ENCODE results near the gene L3HYPDH. TPM values are rescaled to one million over a fixed set of nuclear protein-coding genes. Genes with fewer than 3 reads are reported as not detected.

Gene L3HYPDH
- total RNA-seq = 17.6 and 32.5 TPM in 2 replicates

GRCh38 chr14:59483819-59484638, at the start of gene L3HYPDH, which contains the start of gene JKAMP:
Gene L3HYPDH, minus strand, starts transcription at chr14:59484408. Its CDS starts 92 bp downstream, at chr14:59484316.
Gene JKAMP, plus strand, starts transcription at chr14:59484517. Its CDS starts 73 bp downstream, at chr14:59484590.

DNA sequence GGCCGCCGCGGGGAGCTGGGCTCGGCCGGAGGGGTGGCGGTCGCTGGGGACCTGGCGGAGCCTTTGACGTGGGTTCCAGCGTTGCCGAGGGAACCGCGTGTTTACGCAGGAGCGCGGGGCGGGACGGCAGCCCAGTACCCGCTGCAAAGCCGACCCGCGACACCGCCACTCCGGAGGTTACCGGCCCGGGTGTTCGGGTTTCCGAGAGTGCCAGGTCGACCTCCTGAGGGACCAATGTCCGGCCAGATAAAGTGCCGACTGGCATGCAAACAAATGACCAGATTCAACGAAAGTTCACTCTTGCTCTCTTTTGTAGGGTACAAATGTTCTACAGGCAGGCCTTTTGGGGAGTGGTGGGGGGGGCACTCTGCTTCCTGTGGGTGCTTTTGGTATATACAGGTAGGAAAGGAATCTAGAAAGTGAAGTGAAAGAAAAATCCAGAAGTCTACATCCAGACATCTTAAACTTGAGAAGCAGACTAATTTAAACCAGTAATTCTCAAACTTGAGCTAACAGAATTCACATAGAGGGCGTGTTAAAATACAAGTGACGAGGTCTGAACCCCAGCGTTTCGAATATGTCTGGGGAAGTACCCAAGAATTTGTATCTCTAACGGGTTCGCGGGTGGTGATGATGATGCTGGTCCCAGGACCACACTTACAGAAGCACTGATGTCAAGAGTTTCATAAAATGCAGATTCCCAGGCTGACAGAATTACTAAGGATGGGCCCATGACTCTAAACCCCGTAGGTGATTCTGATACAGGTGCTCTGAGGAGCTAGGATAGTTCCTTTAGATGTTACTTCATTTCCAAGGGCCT, 18.7 kb downstream of the L3HYPDH start, which contains the start of gene GPR135:
Gene GPR135 (minus strand): TSS at position 65 of the 820 bp plus-strand sequence. CDS start 154 bp downstream, outside the sequence.

Other genes starting within 250 kb of the L3HYPDH start
- gene GPR135, start 19.0 kb downstream of the L3HYPDH start, total RNA-seq = 0.81 and 1.1 TPM in 2 replicates
- gene JKAMP, start 109 bp upstream of the L3HYPDH start, total RNA-seq = 38.4 and 70.5 TPM in 2 replicates
- gene CCDC175, start 92.4 kb upstream of the L3HYPDH start, total RNA-seq = not detected in 2 replicates